Astrocyte (in vitro differentiated cells and primary cell): ENCODE results near the gene VKORC1. TPM values are rescaled to one million over a fixed set of nuclear protein-coding genes. Genes with fewer than 3 reads are reported as not detected.

Experiments
- DNase-seq: peaks from one replicate; pipeline ENCODE4 v3.0.0-alpha.2; 2010; ENCODE audit warnings: low read depth
- FAIRE-seq: peaks from 2 replicates; lab custom pipeline; 2011; peaks lifted over from hg19 to GRCh38; lab: Jason Lieb, UNC
- H2AFZ ChIP-seq: 2 replicates; pipeline ENCODE4 v1.6.0; 2012; ENCODE audit warnings: low read depth, low read length, inconsistent platforms
- H3K27ac ChIP-seq: 2 replicates; pipeline ENCODE4 v1.5.1; 2011; ENCODE audit warnings: low read depth, low read length, inconsistent platforms
- H3K27me3 ChIP-seq: 2 replicates; pipeline ENCODE4 v1.6.0; 2011; ENCODE audit warnings: low read length, inconsistent platforms; ENCODE audit not compliant: insufficient read depth
- H3K36me3 ChIP-seq: 2 replicates; pipeline ENCODE4 v1.5.1; 2011; ENCODE audit warnings: low read length, inconsistent platforms; ENCODE audit not compliant: insufficient read depth
- H3K4me1 ChIP-seq: 2 replicates; pipeline ENCODE4 v1.5.1; 2011; ENCODE audit warnings: low read length, inconsistent platforms; ENCODE audit not compliant: insufficient read depth
- H3K4me2 ChIP-seq: 2 replicates; pipeline ENCODE4 v1.6.0; 2012; ENCODE audit warnings: low read length, inconsistent platforms
- H3K4me3 ChIP-seq: 2 replicates; pipeline ENCODE4 v1.5.1; 2011; ENCODE audit warnings: low read depth, mild to moderate bottlenecking, low read length, inconsistent platforms; ENCODE audit not compliant: insufficient read depth
- H3K79me2 ChIP-seq: 2 replicates; pipeline ENCODE4 v1.6.0; 2012; ENCODE audit warnings: mild to moderate bottlenecking, low read length, inconsistent platforms; ENCODE audit not compliant: insufficient read depth
- H3K9ac ChIP-seq: 2 replicates; pipeline ENCODE4 v1.6.0; 2012; ENCODE audit warnings: mild to moderate bottlenecking, low read length, inconsistent platforms
- H3K9me3 ChIP-seq: 2 replicates; pipeline ENCODE4 v1.5.1; 2012; ENCODE audit warnings: low read depth, mild to moderate bottlenecking, low read length, inconsistent platforms; ENCODE audit not compliant: insufficient read depth
- H4K20me1 ChIP-seq: 2 replicates; pipeline ENCODE4 v1.6.0; 2012; ENCODE audit warnings: low read length, inconsistent platforms; ENCODE audit not compliant: insufficient read depth
- H3K27ac Mint-ChIP-seq: one replicate; pipeline ENCODE4 v1.8.0; 2021; ENCODE audit warnings: mild to moderate bottlenecking, mixed read lengths; ENCODE audit not compliant: unreplicated experiment
- H3K27me3 Mint-ChIP-seq: one replicate; pipeline ENCODE4 v1.8.0; 2021; ENCODE audit warnings: low read depth, mixed read lengths; ENCODE audit not compliant: unreplicated experiment
- H3K36me3 Mint-ChIP-seq: one replicate; pipeline ENCODE4 v1.8.0; 2021; ENCODE audit warnings: low read depth, mixed read lengths; ENCODE audit not compliant: unreplicated experiment
- H3K4me1 Mint-ChIP-seq: one replicate; pipeline ENCODE4 v1.8.0; 2021; ENCODE audit warnings: low read depth, mixed read lengths; ENCODE audit not compliant: unreplicated experiment
- H3K4me3 Mint-ChIP-seq: one replicate; pipeline ENCODE4 v1.8.0; 2021; ENCODE audit warnings: mild to moderate bottlenecking, moderate library complexity, mixed read lengths; ENCODE audit not compliant: unreplicated experiment
- H3K9me3 Mint-ChIP-seq: one replicate; pipeline ENCODE4 v1.8.0; 2021; ENCODE audit warnings: mild to moderate bottlenecking, mixed read lengths; ENCODE audit not compliant: unreplicated experiment
- EZH2 ChIP-seq: IDR thresholded peaks from 2 replicates; pipeline ENCODE4 v1.6.1; 2012; ENCODE audit warnings: mild to moderate bottlenecking, low read length, inconsistent platforms; ENCODE audit not compliant: insufficient read depth
- total RNA-seq: library from RNA; stranded (reverse); gene quantifications from 2 replicates; pipeline ENCODE4 v1.2.1, GENCODE V29; 2021
- TF ChIP-seq, protein P1 (sequence below): IDR thresholded peaks from 2 replicates; pipeline ENCODE4 v1.5.1; 2011; ENCODE audit warnings: low read depth, mild to moderate bottlenecking, inconsistent platforms, low read length, moderate library complexity; ENCODE audit not compliant: insufficient read depth

Gene VKORC1
- total RNA-seq, 1 donor from 2014 or later = 133 TPM

DNA sequence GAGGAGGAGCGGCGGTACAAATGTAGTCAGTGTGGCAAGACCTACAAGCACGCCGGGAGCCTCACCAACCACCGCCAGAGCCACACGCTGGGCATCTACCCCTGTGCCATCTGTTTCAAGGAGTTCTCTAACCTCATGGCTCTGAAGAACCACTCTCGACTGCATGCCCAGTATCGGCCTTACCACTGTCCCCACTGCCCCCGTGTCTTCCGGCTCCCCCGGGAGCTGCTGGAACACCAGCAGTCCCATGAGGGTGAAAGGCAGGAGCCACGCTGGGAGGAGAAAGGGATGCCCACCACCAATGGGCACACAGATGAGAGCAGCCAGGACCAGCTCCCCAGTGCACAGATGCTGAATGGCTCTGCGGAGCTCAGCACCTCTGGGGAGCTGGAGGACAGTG is 17.6 kb downstream of the VKORC1 start:
- FAIRE-seq (no peak), DNase-seq (no peak)
- Histone ChIP-seq H3K36me3 (no peaks in the 10 kb centered on the region), H3K4me1 (peaks cover 9% of the 10 kb centered on the region), H3K27me3 (no peaks in the 10 kb centered on the region), H3K4me3 (no peak overlapping the region), H3K4me2 (no peak overlapping the region), H3K9me3 (no peaks in the 10 kb centered on the region), H2AFZ (no peak overlapping the region), H4K20me1 (peaks cover 49% of the 10 kb centered on the region), H3K79me2 (peaks cover 91% of the 10 kb centered on the region), H3K27ac (no peak overlapping the region), H3K9ac (no peak overlapping the region)
- TF ChIP-seq, protein P1, sequence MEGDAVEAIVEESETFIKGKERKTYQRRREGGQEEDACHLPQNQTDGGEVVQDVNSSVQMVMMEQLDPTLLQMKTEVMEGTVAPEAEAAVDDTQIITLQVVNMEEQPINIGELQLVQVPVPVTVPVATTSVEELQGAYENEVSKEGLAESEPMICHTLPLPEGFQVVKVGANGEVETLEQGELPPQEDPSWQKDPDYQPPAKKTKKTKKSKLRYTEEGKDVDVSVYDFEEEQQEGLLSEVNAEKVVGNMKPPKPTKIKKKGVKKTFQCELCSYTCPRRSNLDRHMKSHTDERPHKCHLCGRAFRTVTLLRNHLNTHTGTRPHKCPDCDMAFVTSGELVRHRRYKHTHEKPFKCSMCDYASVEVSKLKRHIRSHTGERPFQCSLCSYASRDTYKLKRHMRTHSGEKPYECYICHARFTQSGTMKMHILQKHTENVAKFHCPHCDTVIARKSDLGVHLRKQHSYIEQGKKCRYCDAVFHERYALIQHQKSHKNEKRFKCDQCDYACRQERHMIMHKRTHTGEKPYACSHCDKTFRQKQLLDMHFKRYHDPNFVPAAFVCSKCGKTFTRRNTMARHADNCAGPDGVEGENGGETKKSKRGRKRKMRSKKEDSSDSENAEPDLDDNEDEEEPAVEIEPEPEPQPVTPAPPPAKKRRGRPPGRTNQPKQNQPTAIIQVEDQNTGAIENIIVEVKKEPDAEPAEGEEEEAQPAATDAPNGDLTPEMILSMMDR = no peak
- no peak for TF ChIP-seq EZH2
- H3K27ac Mint-ChIP-seq = no peak overlapping the region
- H3K36me3 Mint-ChIP-seq = peaks cover 15% of the 10 kb centered on the region
- H3K27me3 Mint-ChIP-seq = no peaks in the 10 kb centered on the region
- peaks cover 8% of the 10 kb centered on the region for H3K4me1 Mint-ChIP-seq
- no peaks in the 10 kb centered on the region for H3K9me3 Mint-ChIP-seq
- H3K4me3 Mint-ChIP-seq = no peak overlapping the region

DNA sequence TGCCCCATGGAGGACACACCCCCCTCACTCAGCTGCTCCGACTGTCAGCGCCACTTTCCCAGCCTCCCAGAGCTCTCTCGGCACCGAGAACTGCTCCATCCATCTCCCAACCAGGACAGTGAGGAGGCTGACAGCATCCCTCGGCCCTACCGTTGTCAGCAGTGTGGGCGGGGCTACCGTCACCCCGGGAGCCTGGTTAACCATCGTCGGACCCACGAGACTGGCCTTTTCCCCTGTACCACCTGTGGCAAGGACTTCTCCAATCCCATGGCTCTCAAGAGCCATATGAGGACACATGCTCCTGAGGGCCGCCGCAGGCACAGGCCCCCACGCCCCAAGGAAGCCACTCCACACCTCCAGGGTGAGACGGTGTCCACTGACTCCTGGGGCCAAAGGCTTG is 18.3 kb downstream of the VKORC1 start:
- peaks cover 95% of the 10 kb centered on the region for H3K79me2 ChIP-seq
- H2AFZ ChIP-seq = no peak overlapping the region
- peaks cover 15% of the 10 kb centered on the region for H3K4me1 ChIP-seq
- no peak for DNase-seq
- peaks cover 50% of the 10 kb centered on the region for H4K20me1 ChIP-seq
- no peaks in the 10 kb centered on the region for H3K27me3 ChIP-seq
- H3K27ac ChIP-seq = no peak overlapping the region
- H3K9ac ChIP-seq = no peak overlapping the region
- TF ChIP-seq, protein P1 = no peak
- TF ChIP-seq EZH2 = no peak
- Mint-ChIP-seq H3K36me3 (peaks cover 15% of the 10 kb centered on the region), H3K9me3 (no peaks in the 10 kb centered on the region), H3K4me1 (peaks cover 8% of the 10 kb centered on the region), H3K27me3 (no peaks in the 10 kb centered on the region), H3K27ac (no peak overlapping the region), H3K4me3 (peak overlapping the region; percentile 94)
- no peak overlapping the region for H3K4me3 ChIP-seq
- no peaks in the 10 kb centered on the region for H3K9me3 ChIP-seq
- H3K4me2 ChIP-seq = no peak overlapping the region
- H3K36me3 ChIP-seq = no peaks in the 10 kb centered on the region
- no peak for FAIRE-seq

DNA sequence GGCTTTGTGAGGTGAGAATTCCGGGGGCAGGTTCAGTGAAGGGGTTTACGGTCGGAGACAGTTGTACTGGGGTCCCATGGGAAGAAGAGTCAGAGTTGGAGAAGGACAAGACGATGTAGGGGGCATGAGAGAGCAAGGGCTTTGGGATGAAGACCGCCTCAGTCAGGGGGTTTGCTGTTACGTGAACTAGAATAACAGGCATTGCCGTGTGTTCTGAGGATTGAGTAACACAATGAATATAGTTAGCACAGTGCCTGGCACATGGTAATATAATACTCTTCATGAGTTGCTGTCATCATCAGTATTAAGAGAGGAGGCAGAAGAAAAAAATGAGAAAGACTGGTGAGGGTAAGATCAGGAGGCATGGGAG is 19.8 kb downstream of the VKORC1 start:
- H3K4me2 ChIP-seq = peak overlapping the region; percentile 99
- H3K27me3 ChIP-seq = no peaks in the 10 kb centered on the region
- FAIRE-seq (no peak), DNase-seq (no peak)
- Mint-ChIP-seq H3K4me1 (peaks cover 8% of the 10 kb centered on the region), H3K36me3 (peaks cover 12% of the 10 kb centered on the region), H3K4me3 (peak overlapping the region; percentile 94), H3K27me3 (no peaks in the 10 kb centered on the region), H3K9me3 (no peaks in the 10 kb centered on the region), H3K27ac (peak overlapping the region; percentile 60)
- H3K79me2 ChIP-seq = peaks cover 92% of the 10 kb centered on the region
- H2AFZ ChIP-seq = peak overlapping the region; percentile 74
- peak overlapping the region; percentile 99 for H3K4me3 ChIP-seq
- H3K4me1 ChIP-seq = peaks cover 15% of the 10 kb centered on the region
- no peaks in the 10 kb centered on the region for H3K36me3 ChIP-seq
- TF ChIP-seq, protein P1 = no peak
- no peak for TF ChIP-seq EZH2
- no peaks in the 10 kb centered on the region for H3K9me3 ChIP-seq
- peaks cover 40% of the 10 kb centered on the region for H4K20me1 ChIP-seq
- peak overlapping the region; percentile 95 for H3K9ac ChIP-seq
- H3K27ac ChIP-seq = peak overlapping the region; percentile 92
